Activated B cell treated with CpG ODN at 0.5 μM for 24 hours (primary cell): Measurements from ENCODE around the gene HCN4. TPM values are rescaled to one million over a fixed set of nuclear protein-coding genes. Genes with fewer than 3 reads are reported as not detected.

Experiments
- ATAC-seq: fragments of 200-7000 bp; cut with Tn5 transposase; one replicate; pipeline ENCODE4 v1.10.0; 2021; ENCODE audit warnings: low read depth, mild to moderate bottlenecking, moderate library complexity
- CTCF ChIA-PET: fragments of 350-600 bp; sonication (Branson Sonifier 250); formaldehyde crosslinking; loops from one replicate; lab custom pipeline; 2021; ENCODE audit warnings: antibody characterized with exemption; lab: Charles Lee
- POLR2A ChIA-PET: fragments of 350-600 bp; sonication (Branson Sonifier 250); formaldehyde crosslinking; loops from one replicate; lab custom pipeline; 2021; ENCODE audit warnings: antibody characterized with exemption; lab: Charles Lee
- DNase-seq: peaks from one replicate; pipeline ENCODE4 v3.0.0; 2022
- H3K27ac Mint-ChIP-seq: one replicate; pipeline ENCODE4 v1.8.0; 2020; ENCODE audit warnings: mixed read lengths
- H3K27me3 Mint-ChIP-seq: one replicate; pipeline ENCODE4 v1.8.0; 2021; ENCODE audit warnings: mixed read lengths
- H3K36me3 Mint-ChIP-seq: one replicate; pipeline ENCODE4 v1.8.0; 2021; ENCODE audit warnings: low read depth, mixed read lengths
- H3K4me1 Mint-ChIP-seq: one replicate; pipeline ENCODE4 v1.8.0; 2021; ENCODE audit warnings: mixed read lengths
- H3K4me3 Mint-ChIP-seq: one replicate; pipeline ENCODE4 v1.8.0; 2020; ENCODE audit warnings: mild to moderate bottlenecking, mixed read lengths
- H3K9me3 Mint-ChIP-seq: one replicate; pipeline ENCODE4 v1.8.0; 2020; ENCODE audit warnings: mixed read lengths
- CTCF ChIP-seq: fragments of 200-600 bp; IDR thresholded peaks from one replicate; pipeline ENCODE4 v1.8.0; 2022; ENCODE audit warnings: antibody characterized with exemption, mild to moderate bottlenecking
- intact Hi-C: fragments of 100-400 bp; cut with micrococcal nuclease; formaldehyde crosslinking; loops from one replicate; pipeline ENCODE4 v1.15.1; 2024
- total RNA-seq: library from RNA; stranded (reverse); gene quantifications from 2 replicates; pipeline ENCODE4 v1.2.3, GENCODE V29; 2022

The HCN4 gene
- total RNA-seq, 1 donor from 2014 or later, result not detected

DNA sequence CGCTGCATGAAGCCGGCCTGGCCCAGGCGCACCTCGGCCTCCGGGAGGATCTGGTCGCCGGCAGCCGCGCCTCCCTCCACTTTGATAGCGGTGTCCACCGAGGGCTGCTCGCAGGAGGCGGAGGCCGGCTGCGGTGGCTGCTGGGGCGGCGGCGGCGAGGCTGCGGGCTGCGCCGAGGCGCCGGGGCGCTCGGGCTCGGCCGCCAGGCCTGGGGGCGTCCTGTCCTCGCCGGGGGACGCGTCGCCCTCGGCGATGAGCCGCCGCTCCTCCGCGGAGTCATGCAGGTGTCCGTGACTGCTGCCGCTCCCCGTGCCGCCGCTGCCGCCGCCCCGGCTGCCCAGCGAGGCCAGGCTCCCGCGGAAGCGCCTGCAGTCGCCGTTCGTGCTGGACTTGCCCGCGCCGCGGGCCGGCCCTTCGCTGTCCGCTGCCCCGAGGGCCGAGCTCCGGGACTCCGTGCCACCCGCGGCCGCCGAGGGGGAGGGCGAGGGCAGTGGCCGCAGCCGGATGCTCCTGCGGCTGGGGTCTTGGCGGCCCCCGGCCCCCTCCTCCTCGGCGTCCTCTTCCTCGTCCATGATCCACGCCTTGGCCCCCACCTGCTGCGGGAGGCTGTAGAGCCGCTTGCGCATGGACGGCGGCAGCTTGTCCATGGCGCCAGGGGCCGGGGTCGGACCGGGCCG lies 996 bp downstream of the HCN4 start:
- peaks cover 49% of the 10 kb centered on the region for H3K27me3 Mint-ChIP-seq
- H3K4me1 Mint-ChIP-seq, result no peaks in the 10 kb centered on the region
- no peak overlapping the region for H3K27ac Mint-ChIP-seq
- no peak overlapping the region for H3K4me3 Mint-ChIP-seq
- no peak for ATAC-seq
- H3K9me3 Mint-ChIP-seq, result no peaks in the 10 kb centered on the region
- CTCF ChIA-PET, result no interaction called here
- no peaks in the 10 kb centered on the region for H3K36me3 Mint-ChIP-seq
- intact Hi-C loops, result no loop called here
- POLR2A ChIA-PET, result no interaction called here
- no peak for DNase-seq
- TF ChIP-seq CTCF, result no peak

DNA sequence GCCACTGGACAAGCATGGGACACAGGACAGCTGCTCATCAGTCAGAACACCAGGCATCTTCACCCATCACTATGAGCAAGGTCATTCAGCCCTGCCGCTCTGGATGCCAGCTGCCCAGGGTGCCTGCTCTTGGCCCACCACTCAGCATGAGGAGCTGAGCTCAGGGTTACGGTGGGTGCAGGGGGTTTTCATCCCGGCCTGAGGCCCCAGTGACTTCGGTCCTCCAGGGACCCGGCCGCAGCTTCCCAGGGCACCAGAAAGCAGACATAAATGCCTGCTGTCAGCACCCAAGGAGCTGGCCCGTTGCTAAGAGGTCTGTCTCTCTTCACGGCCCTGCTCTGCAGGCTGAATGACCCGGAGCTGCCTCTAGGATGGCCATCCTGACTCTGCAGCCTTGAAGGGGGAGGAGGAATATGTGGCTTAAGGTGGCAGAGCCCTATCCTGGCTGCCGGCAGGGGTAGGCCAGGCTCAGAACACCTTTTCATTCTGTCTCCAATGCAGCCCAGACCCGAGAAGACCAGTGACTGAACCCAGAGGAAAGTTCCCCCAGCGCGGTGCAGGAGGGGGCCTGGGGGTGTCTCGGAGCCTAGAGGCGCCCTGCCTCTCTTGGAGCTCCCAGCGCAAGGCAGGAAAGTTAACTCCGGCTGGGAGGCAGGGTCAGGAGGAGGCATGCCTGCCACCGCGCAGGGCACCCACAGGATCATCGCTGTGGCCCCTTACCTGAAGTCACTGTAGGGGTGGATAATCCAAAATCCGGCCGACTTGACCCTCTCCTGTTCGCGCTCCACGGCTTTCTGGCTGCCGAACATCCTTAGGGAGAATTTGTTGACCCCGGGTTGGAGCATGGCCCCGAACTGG lies 1.8 kb downstream of the HCN4 start:
- H3K4me1 Mint-ChIP-seq, result no peaks in the 10 kb centered on the region
- intact Hi-C loops, result no loop called here
- TF ChIP-seq CTCF, result no peak
- peaks cover 53% of the 10 kb centered on the region for H3K27me3 Mint-ChIP-seq
- POLR2A ChIA-PET, result no interaction called here
- H3K27ac Mint-ChIP-seq, result no peak overlapping the region
- no peaks in the 10 kb centered on the region for H3K9me3 Mint-ChIP-seq
- ATAC-seq, result no peak
- H3K4me3 Mint-ChIP-seq, result no peak overlapping the region
- CTCF ChIA-PET, result no interaction called here
- H3K36me3 Mint-ChIP-seq, result no peaks in the 10 kb centered on the region
- DNase-seq, result no peak

DNA sequence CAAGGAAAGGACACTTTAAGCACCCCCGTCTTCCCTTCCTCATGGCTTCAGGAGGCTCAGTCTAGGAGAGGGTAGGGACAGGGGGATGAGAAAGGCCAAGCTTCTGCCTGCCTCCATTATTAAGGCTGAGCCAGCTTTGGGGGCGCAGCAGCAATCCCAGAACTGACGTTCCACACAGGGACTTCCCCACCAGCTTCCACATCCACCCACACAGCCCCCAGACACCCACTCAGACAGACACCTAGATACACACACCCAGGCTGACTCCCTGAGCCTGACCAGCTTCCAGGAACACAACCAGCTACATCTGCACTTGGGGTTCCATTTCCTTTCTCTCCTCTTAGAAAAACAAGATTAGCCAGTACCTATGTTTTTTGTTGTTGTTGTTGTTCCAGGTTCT lies 4.7 kb downstream of the HCN4 start:
- no peak for ATAC-seq
- no peak for TF ChIP-seq CTCF
- Mint-ChIP-seq H3K27me3 (peaks cover 33% of the 10 kb centered on the region), H3K27ac (no peak overlapping the region), H3K9me3 (no peaks in the 10 kb centered on the region), H3K4me1 (no peaks in the 10 kb centered on the region), H3K36me3 (no peaks in the 10 kb centered on the region), H3K4me3 (no peak overlapping the region)
- ChIA-PET POLR2A (no interaction called here), CTCF (no interaction called here)
- intact Hi-C loops, result no loop called here
- no peak for DNase-seq

GRCh38 chr15:73362900-73363299 lies 5.9 kb downstream of the HCN4 start:
- no peak overlapping the region for H3K4me3 Mint-ChIP-seq
- no peak overlapping the region for H3K27ac Mint-ChIP-seq
- ChIA-PET POLR2A (no interaction called here), CTCF (no interaction called here)
- ATAC-seq (no peak), DNase-seq (no peak)
- H3K27me3 Mint-ChIP-seq, result peaks cover 33% of the 10 kb centered on the region
- no peaks in the 10 kb centered on the region for H3K36me3 Mint-ChIP-seq
- no peaks in the 10 kb centered on the region for H3K9me3 Mint-ChIP-seq
- H3K4me1 Mint-ChIP-seq, result no peaks in the 10 kb centered on the region
- TF ChIP-seq CTCF, result no peak
- intact Hi-C loops, result no loop called here

DNA sequence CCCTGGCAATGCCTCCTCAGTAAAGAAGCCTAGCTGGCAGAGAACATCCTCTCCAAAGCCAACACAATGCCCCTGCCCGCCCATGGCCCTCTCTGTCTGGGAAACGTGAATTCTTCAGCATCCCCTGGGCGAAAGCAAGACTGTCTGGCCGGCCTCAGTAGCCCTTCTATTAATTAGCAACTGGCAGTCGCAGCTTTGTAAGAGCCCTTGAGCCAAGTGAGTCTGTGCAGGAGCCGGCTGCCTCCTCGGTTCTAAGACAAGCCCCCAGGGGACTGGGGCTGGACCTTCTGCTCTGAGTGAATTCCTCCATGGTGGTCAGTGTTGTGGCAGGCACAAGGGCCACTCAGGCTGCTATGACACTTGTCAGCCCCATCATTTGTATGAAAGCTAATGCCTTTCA lies 7.4 kb downstream of the HCN4 start:
- H3K36me3 Mint-ChIP-seq, result no peaks in the 10 kb centered on the region
- H3K4me1 Mint-ChIP-seq, result no peaks in the 10 kb centered on the region
- POLR2A ChIA-PET, result no interaction called here
- no peak for DNase-seq
- no peak for TF ChIP-seq CTCF
- intact Hi-C loops, result no loop called here
- ATAC-seq, result no peak
- no peaks in the 10 kb centered on the region for H3K9me3 Mint-ChIP-seq
- H3K27me3 Mint-ChIP-seq, result peaks cover 25% of the 10 kb centered on the region
- CTCF ChIA-PET, result no interaction called here
- no peak overlapping the region for H3K4me3 Mint-ChIP-seq
- no peak overlapping the region for H3K27ac Mint-ChIP-seq
